ENCODE results near the gene SUFU. TPM values are rescaled to one million over a fixed set of nuclear protein-coding genes. Genes with fewer than 3 reads are reported as not detected.

Gene SUFU
- total and polyA plus RNA-seq, 4 donors = 1.8 to 3.8 (median 2.9) TPM

- Histone ChIP-seq H3K27ac (ENCODE audit: low read depth in 1 of 2, low read length in 2 of 2) (no peak overlapping the region), H3K9me3 (ENCODE audit: control insufficient read depth in 4 of 4, low read length in 3 of 4) (no peaks in the 10 kb centered on the region), H3K27me3 (ENCODE audit: control insufficient read depth in 4 of 4, insufficient read depth in 4 of 4, low read length in 3 of 4) (no peaks in the 10 kb centered on the region), H3K36me3 (ENCODE audit: control insufficient read depth in 4 of 4, insufficient read depth in 3 of 4, low read depth in 1 of 4, low read length in 3 of 4) (peaks cover 0 to 3% (median 0%) of the 10 kb centered on the region in 4 donors), H3K4me1 (ENCODE audit: control insufficient read depth in 4 of 4, insufficient read depth in 4 of 4, low read length in 3 of 4) (peaks cover 0 to 12% (median 6%) of the 10 kb centered on the region in 4 donors), H3K9ac (ENCODE audit: low read depth in 1 of 2, low read length in 2 of 2) (no peak overlapping the region), H3K4me3 (ENCODE audit: low read depth in 1 of 3, low read length in 3 of 3) (no peak overlapping the region)
- TF ChIP-seq FOXA1 (IDR thresholded peaks at IDR 0.05) (no peak), ZBTB33 (IDR thresholded peaks at IDR 0.05) (no peak), JUND (IDR thresholded peaks at IDR 0.05) (no peak), RAD21 (IDR thresholded peaks at IDR 0.05) (no peak), NR2F2 (IDR thresholded peaks at IDR 0.05) (no peak), GABPA (IDR thresholded peaks at IDR 0.05 in 1 of 2, conservative IDR thresholded peaks at IDR 0.05 in 1 of 2) (no peak), FOXA2 (IDR thresholded peaks at IDR 0.05) (no peak), TAF1 (conservative IDR thresholded peaks at IDR 0.05) (no peak), YY1 (IDR thresholded peaks at IDR 0.05) (no peak)
- no peak for DNase-seq (ENCODE audit: low spot score)
- 68% methylated on average over 4 of the region's 4 CpGs for WGBS
Measured at GRCh38 chr10:102635377-102635776, 131.6 kb downstream of the SUFU start.

DNA sequence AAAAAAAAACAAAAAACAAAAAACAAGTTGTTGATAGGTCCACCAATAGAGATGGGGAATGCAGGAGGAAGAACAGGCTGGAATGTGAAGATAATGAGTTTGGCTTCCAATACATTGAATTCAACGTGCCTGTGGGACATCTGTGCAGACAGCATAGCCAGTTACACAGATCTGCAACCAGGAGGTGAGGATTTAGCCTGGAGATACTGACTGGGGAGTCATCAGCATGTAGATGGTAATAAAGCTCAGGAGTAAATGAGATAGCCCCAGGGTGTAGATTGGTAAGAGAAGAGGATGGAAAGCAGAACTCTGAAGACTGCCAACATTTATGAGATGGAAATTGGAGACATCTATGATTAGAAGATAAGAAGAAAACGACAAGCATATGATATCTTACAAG lies 135.8 kb downstream of the SUFU start:
- 19% methylated on average over 2 of the region's 2 CpGs for WGBS
- no peaks in the 10 kb centered on the region for H3K36me3 ChIP-seq (ENCODE audit: control insufficient read depth in 4 of 4, insufficient read depth in 3 of 4, low read depth in 1 of 4, low read length in 3 of 4)
- no peak overlapping the region for H3K4me3 ChIP-seq (ENCODE audit: low read depth in 1 of 3, low read length in 3 of 3)
- no peaks in the 10 kb centered on the region for H3K9me3 ChIP-seq (ENCODE audit: control insufficient read depth in 4 of 4, low read length in 3 of 4)
- no peak overlapping the region for H3K9ac ChIP-seq (ENCODE audit: low read depth in 1 of 2, low read length in 2 of 2)
- H3K27me3 ChIP-seq (ENCODE audit: control insufficient read depth in 4 of 4, insufficient read depth in 4 of 4, low read length in 3 of 4) = no peaks in the 10 kb centered on the region
- H3K4me1 ChIP-seq (ENCODE audit: control insufficient read depth in 4 of 4, insufficient read depth in 4 of 4, low read length in 3 of 4) = peaks cover 0 to 6% (median 2%) of the 10 kb centered on the region in 4 donors
- TF ChIP-seq FOXA2 (IDR thresholded peaks at IDR 0.05) (no peak), YY1 (IDR thresholded peaks at IDR 0.05) (no peak), TAF1 (conservative IDR thresholded peaks at IDR 0.05) (no peak), HNF4A (conservative IDR thresholded peaks at IDR 0.05) (no peak), SP1 (IDR thresholded peaks at IDR 0.05) (no peak), MAX (IDR thresholded peaks at IDR 0.05) (no peak), FOXA1 (IDR thresholded peaks at IDR 0.05) (no peak), NR2F2 (IDR thresholded peaks at IDR 0.05) (no peak), REST (IDR thresholded peaks at IDR 0.05) (no peak), ATF3 (IDR thresholded peaks at IDR 0.05) (no peak), GABPA (IDR thresholded peaks at IDR 0.05 in 1 of 2, conservative IDR thresholded peaks at IDR 0.05 in 1 of 2) (no peak), HNF4G (IDR thresholded peaks at IDR 0.05) (no peak), EGR1 (IDR thresholded peaks at IDR 0.05; ENCODE audit: low read depth in 2 of 2) (no peak), RAD21 (IDR thresholded peaks at IDR 0.05) (no peak), ZBTB33 (IDR thresholded peaks at IDR 0.05) (no peak), RXRA (IDR thresholded peaks at IDR 0.05) (no peak), JUND (IDR thresholded peaks at IDR 0.05) (no peak)
- TF ChIP-seq, protein P1, sequence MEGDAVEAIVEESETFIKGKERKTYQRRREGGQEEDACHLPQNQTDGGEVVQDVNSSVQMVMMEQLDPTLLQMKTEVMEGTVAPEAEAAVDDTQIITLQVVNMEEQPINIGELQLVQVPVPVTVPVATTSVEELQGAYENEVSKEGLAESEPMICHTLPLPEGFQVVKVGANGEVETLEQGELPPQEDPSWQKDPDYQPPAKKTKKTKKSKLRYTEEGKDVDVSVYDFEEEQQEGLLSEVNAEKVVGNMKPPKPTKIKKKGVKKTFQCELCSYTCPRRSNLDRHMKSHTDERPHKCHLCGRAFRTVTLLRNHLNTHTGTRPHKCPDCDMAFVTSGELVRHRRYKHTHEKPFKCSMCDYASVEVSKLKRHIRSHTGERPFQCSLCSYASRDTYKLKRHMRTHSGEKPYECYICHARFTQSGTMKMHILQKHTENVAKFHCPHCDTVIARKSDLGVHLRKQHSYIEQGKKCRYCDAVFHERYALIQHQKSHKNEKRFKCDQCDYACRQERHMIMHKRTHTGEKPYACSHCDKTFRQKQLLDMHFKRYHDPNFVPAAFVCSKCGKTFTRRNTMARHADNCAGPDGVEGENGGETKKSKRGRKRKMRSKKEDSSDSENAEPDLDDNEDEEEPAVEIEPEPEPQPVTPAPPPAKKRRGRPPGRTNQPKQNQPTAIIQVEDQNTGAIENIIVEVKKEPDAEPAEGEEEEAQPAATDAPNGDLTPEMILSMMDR (IDR thresholded peaks at IDR 0.05; ENCODE audit: low read depth, low read length, missing input control) = no peak
- no peak overlapping the region for H3K27ac ChIP-seq (ENCODE audit: low read depth in 1 of 2, low read length in 2 of 2)
- DNase-seq (ENCODE audit: low spot score) = no peak
